Measurements from ENCODE around the gene S100A7A.

- TF ChIP-seq POLR2A (IDR thresholded peaks at IDR 0.05) (no peak), CTCF (IDR thresholded peaks at IDR 0.05) (no peak), POLR2AphosphoS5 (IDR thresholded peaks at IDR 0.05) (no peak)
Observed at GRCh38 chr1:153400244-153400643, 16.1 kb upstream of the S100A7A start.
